SK-MEL-5 (cell line): ENCODE results near the gene TEAD1. TPM values are rescaled to one million over a fixed set of nuclear protein-coding genes. Genes with fewer than 3 reads are reported as not detected.
A peak's percentile ranks its signal among the peaks of the same experiment; 100 is the strongest.

ENCODE experiments used
- DNase-seq: peaks from one replicate; pipeline ENCODE4 v3.0.0-alpha.2; 2016; ENCODE audit warnings: low read depth, low spot score
- in situ Hi-C: cut with HindIII; loops from 2 replicates; pipeline ENCODE4 v1.10.0; 2016; ENCODE audit warnings: low sequenced_read_pairs, high pct_unique_total_duplicates, low pct_unique_long_range_greater_than_20kb
- polyA plus RNA-seq, 2 experiments: library from polyadenylated mRNA; depleted of rRNA; stranded (reverse); fragments of >200 nt; gene quantifications; 2 replicates each; pipeline ENCODE4 v1.2.3, GENCODE V29; 2015
- total RNA-seq: library from RNA; depleted of rRNA; stranded (reverse); fragments of >200 nt; shearing (Covaris generic); gene quantifications from 2 replicates; pipeline ENCODE4 v1.2.3, GENCODE V29; 2014; rRNA removed

The TEAD1 gene
- total RNA-seq, result 55.0 and 68.3 TPM in 2 replicates
- polyA plus RNA-seq (2015; cell fraction: cytosol; rRNA removed), result 49.8 and 88.0 TPM in 2 replicates
- 94.9 and 147 TPM in 2 replicates for polyA plus RNA-seq (2015; cell fraction: nucleus; rRNA removed)

- in situ Hi-C loops, result no loop called here
- peak; percentile 91 for DNase-seq
Measured at GRCh38 chr11:12673924-12674570, at the start of gene TEAD1. Gene TEAD1 (plus strand): TSS chr11:12674421.

- in situ Hi-C loops, result no loop called here
- DNase-seq, result no peak
Measured at GRCh38 chr11:12624595-12624994, 49.6 kb upstream of the TEAD1 start.

- in situ Hi-C loops, result no loop called here
- DNase-seq, result peak; percentile 49
Measured at GRCh38 chr11:12625438-12626071, 48.7 kb upstream of the TEAD1 start.

- in situ Hi-C loops, result no loop called here
- no peak for DNase-seq
Measured at GRCh38 chr11:12626616-12627015, 47.6 kb upstream of the TEAD1 start.

DNA sequence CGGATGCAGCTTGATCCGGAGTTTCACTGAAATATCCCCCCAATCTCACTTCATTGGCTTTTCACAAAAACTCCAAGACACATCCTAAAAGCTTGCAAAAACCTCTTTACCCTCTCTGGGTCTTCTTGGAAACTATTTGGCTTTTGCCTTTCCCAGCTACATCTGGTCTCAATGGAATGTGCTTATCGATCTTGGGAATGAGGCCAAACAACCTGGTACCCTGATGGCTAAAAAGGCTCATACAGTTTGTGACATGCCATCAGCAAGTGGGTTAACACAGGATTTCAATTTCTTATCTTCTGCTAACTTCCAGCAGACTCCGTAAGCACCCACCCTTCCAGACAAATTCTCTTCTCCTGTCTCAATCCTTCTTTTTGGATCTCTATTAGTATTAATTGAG is 45.9 kb upstream of the TEAD1 start:
- in situ Hi-C loops, result no loop called here
- no peak for DNase-seq

- DNase-seq, result no peak
- in situ Hi-C loops, result no loop called here
Measured at GRCh38 chr11:12629601-12630313, 44.5 kb upstream of the TEAD1 start.

DNA sequence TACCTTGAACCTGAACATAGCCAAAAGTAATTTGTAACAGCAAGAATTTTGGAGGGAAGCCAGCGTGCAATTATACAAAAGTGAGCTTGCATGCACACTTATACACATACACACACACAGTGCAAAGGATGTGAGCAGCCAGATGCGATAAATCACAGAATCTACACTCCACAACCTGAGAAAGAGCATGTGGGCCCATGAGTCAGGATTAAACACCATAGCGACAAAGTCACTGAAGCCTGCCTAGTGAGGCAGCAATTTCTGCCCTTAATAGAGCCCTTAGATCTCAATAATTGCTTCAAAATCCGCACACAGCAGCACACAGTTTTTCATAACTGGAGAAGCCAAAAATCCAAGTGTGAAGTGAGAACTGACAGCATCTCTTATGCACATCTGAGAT is 42.6 kb upstream of the TEAD1 start:
- DNase-seq, result no peak
- in situ Hi-C loops, result no loop called here

GRCh38 chr11:12634329-12634728 is 39.9 kb upstream of the TEAD1 start:
- no peak for DNase-seq
- in situ Hi-C loops, result no loop called here

GRCh38 chr11:12636871-12637410 is 37.3 kb upstream of the TEAD1 start:
- peak; percentile 99 for DNase-seq
- in situ Hi-C loops, result no loop called here

DNA sequence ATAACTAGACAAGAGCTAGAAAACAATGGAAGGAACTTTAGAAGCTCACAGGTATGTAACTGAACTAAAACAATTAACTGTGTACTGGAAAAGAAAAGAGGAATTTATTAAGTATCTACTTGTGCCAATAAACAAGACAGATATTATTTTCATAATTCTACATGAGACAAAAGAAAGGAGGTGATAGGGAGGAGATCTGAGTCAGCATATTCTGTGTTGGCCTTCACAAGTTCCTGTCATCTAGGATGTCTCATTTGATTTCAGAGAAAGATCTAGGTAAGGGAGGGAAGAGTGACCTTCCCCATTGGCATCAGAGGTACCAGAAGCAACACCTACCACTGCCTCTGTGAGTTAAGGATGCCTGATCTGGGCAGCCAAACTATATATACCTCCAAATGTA is 34.8 kb upstream of the TEAD1 start:
- no peak for DNase-seq
- in situ Hi-C loops, result no loop called here

GRCh38 chr11:12640355-12640754 is 33.9 kb upstream of the TEAD1 start:
- in situ Hi-C loops, result no loop called here
- peak; percentile 44 for DNase-seq

DNA sequence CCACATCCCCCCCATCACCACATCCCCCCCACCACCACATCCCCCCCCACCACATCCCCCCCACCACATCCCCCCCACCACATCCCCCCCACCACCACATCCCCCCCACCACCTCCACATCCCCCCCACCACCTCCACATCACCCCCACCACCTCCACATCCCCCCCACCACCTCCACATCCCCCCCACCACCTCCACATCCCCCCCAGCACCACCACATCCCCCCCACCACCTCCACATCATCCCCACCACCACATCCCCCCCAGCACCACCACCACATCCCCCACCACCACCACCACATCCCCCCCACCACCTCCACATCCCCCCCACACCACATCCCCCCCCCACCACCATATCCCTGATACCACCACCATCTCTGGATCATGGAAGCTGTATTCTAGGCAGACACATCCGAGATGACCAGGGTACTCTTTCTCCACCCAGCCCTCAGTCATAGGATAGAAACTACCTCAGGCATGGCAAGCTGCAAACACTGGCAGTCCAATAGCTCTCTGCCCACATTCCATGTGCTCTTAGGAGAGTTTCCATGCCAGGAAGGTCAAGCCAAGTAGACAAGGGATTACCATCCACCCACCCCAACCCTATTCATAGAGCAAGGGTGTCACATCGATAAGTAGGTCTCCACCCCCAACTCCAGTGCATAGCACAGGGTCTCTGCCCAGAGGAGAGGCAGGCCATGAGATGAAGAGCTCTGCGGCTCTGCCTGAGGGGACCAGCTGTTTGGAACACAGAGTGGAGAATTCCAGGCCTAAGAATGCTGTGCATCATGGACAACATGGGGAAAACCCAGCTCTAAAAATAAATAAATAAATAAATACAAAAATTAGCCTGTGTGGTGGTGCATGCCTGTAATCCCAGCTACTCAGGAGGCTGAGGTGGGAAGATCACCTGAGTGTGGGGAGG is 33.0 kb upstream of the TEAD1 start:
- in situ Hi-C loops, result no loop called here

GRCh38 chr11:12642040-12642439 is 32.2 kb upstream of the TEAD1 start:
- in situ Hi-C loops, result no loop called here
- DNase-seq, result peak; percentile 44

More for the DNA sequence above, 33.0 kb upstream of the TEAD1 start:
- peak; percentile 55 for DNase-seq

DNA sequence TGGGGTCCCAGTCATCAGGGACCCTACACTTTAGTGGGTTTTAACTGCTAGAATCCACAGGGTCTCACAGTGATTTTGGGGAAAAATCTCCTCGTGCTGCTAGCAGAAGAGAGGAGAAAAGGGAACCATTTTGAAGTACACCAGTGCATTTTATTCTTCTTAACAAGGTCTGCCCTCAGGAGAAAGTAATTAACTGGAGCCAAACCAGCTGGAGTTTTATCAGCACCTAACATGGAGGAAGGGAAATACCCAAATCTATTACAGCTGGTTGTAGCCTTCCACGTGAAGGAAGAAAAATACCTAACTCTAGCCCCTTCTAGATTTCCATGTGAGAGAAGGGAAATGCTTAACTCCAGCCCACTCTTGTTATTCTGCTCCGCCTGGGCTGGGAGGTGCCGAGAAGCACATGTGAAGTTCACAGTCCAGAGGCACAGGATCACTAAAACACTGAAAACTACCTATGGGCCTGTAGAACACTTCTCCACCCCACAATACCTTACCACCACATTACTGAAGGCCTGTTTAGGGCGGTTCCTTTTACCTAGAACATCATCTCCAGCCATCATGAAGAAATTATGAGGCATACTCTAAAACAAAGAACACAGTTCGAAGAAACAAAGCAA is 31.3 kb upstream of the TEAD1 start:
- no peak for DNase-seq
- in situ Hi-C loops, result no loop called here

DNA sequence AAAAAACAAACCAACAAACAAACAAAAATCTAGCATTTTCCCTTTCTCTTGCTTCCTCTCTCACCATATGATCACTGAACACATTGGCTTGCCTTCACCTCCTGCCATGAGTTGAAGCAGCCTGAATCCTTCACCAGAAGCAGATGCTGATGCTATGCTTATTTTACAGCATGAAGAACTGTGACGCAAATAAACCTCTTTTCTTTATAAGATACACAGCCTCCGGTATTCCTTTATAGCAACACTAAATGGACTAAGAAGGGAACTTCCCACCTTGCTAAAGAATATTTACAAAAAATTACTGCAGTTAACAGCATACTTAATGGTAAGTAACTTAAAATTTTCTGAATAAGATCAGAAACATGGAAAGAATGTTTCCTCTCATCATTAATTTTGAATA is 27.7 kb upstream of the TEAD1 start:
- in situ Hi-C loops, result no loop called here
- no peak for DNase-seq

DNA sequence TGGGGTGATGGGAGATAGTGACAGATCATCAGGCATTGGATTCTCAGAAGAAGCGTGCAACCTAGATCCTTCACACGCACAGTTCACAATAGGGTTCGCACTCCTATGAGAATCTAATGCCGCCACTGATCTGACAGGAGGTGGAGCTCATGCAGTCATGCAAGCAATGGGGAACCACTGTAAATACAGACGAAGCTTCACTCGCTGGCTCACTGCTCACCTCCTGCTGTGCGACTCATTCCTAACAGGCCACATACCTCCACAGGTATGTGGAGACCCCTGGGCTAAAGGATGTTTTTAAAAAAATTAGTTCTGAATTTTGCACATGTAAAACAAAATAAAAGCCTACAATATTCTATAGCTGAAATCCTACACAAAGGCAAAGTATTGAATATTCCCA is 20.5 kb upstream of the TEAD1 start:
- in situ Hi-C loops, result no loop called here
- DNase-seq, result no peak

DNA sequence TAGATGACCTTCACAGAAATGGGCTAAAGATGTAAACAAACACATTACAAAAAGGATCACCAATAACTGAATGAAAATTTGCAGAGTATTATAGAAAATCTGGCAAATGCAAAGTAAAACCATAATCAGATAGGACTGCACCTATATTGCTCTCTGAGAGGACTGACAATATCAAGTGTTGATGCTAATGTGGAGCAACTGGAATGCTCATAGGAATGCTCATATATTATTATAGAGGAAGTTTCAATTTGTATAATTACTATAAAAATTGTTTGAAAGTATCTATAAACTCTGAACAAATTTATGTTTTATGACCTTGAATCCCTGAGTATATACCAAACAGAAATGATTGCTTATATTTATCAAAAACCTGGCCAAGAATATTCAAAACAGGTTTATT is 18.4 kb upstream of the TEAD1 start:
- DNase-seq, result no peak
- in situ Hi-C loops, result no loop called here
